Mesothelial cell of epicardium (in vitro differentiated cells): ENCODE results near the gene PRODH2. TPM values are rescaled to one million over a fixed set of nuclear protein-coding genes. Genes with fewer than 3 reads are reported as not detected.
"Not testable (repeated sequence)": the region's sequence is repeated elsewhere in the genome, so short reads cannot be mapped to it uniquely, and the experiment has no call there.

Source experiments
- DNase-seq, 2 experiments: peaks; one replicate each; pipeline ENCODE4 v3.0.0; 2021; ENCODE audit warnings: low spot score in 2 of 2; ENCODE audit not compliant: unreplicated experiment in 2 of 2
- H3K27ac Mint-ChIP-seq: 2 replicates; pipeline ENCODE4 v1.8.0; 2021; ENCODE audit warnings: mixed read lengths
- H3K27me3 Mint-ChIP-seq: 2 replicates; pipeline ENCODE4 v1.8.0; 2021; ENCODE audit warnings: low read depth, mixed read lengths
- H3K36me3 Mint-ChIP-seq: 2 replicates; pipeline ENCODE4 v1.8.0; 2021; ENCODE audit warnings: mixed read lengths
- H3K4me1 Mint-ChIP-seq: 2 replicates; pipeline ENCODE4 v1.8.0; 2021; ENCODE audit warnings: mixed read lengths
- H3K4me3 Mint-ChIP-seq: 2 replicates; pipeline ENCODE4 v1.8.0; 2021; ENCODE audit warnings: mild to moderate bottlenecking, moderate library complexity, mixed read lengths
- H3K9me3 Mint-ChIP-seq: 2 replicates; pipeline ENCODE4 v1.8.0; 2021; ENCODE audit warnings: mixed read lengths
- total RNA-seq: library from RNA; stranded (reverse); gene quantifications from 3 replicates; pipeline ENCODE4 v1.2.1, GENCODE V29; 2021
- TF ChIP-seq, protein P1 (sequence below): fragments of 200-600 bp; sonication (generic); IDR thresholded peaks from one replicate; pipeline ENCODE4 v1.5.0; 2021; ENCODE audit warnings: antibody characterized with exemption; ENCODE audit not compliant: unreplicated experiment

Gene PRODH2
- total RNA-seq, 1 donor from 2014 or later: not detected

DNA sequence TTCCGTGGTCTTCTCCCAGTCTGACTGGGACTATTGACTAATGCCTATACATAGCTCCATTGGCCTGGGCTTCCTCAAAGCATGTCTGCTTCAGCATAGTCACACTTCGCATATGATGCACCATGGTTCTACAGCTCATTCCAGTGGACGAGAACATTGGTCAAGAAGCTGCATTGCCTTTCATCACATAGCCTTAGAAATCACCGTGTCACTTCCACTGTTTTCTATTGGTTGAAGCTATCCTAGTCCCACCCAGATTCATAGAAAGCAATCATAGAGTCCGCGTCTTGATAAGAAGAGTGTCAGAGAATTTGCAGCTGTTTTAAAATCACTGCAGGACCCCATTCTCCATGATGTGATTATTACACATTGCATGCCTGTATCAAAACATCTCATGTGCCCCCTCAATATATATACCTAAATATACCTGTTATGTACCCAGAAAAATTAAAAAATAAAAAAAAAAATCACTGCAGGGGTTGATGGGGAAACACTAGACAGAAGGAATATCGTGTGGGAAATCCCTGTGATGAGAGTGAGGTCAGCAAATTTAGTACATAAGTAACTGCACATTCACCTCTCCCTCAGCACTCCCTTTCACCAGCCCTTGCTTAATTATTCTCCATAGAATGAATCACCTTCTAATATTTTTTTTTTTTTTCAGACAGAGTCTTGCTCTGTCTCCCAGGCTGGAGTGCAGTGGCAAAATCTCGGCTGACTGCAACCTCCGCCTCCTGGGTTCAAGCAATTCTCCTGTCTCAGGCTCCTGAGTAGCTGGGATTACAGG, 39.4 kb downstream of the PRODH2 start:
- TF ChIP-seq, protein P1, sequence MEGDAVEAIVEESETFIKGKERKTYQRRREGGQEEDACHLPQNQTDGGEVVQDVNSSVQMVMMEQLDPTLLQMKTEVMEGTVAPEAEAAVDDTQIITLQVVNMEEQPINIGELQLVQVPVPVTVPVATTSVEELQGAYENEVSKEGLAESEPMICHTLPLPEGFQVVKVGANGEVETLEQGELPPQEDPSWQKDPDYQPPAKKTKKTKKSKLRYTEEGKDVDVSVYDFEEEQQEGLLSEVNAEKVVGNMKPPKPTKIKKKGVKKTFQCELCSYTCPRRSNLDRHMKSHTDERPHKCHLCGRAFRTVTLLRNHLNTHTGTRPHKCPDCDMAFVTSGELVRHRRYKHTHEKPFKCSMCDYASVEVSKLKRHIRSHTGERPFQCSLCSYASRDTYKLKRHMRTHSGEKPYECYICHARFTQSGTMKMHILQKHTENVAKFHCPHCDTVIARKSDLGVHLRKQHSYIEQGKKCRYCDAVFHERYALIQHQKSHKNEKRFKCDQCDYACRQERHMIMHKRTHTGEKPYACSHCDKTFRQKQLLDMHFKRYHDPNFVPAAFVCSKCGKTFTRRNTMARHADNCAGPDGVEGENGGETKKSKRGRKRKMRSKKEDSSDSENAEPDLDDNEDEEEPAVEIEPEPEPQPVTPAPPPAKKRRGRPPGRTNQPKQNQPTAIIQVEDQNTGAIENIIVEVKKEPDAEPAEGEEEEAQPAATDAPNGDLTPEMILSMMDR: no peak
- peaks cover 19% of the 10 kb centered on the region for H3K4me1 Mint-ChIP-seq
- H3K4me3 Mint-ChIP-seq: no peak overlapping the region
- no peak for DNase-seq
- no peak overlapping the region for H3K27ac Mint-ChIP-seq
- H3K36me3 Mint-ChIP-seq: peaks cover 7% of the 10 kb centered on the region
- no peaks in the 10 kb centered on the region for H3K9me3 Mint-ChIP-seq
- H3K27me3 Mint-ChIP-seq: no peaks in the 10 kb centered on the region

DNA sequence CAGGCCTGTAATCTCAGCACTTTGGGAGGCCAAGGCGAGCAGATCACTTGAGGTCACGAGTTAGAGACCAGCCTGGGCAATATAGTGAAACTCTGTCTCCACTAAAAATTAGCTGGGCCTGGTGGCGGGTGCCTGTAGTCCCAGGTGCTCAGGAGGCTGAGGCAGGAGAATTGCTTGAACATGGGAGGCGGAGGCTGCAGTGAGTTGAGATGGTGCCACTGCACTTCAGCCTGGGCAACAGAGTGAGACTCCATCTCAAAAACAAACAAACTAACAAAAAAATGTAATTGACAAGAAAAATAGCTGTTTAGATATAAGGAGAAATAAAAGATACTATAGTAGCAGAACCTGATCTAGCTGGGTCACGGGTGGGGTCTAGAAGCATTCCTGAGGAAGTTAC, 40.3 kb downstream of the PRODH2 start:
- DNase-seq, H3K9me3 Mint-ChIP-seq, H3K36me3 Mint-ChIP-seq, H3K27ac Mint-ChIP-seq, H3K4me3 Mint-ChIP-seq, H3K27me3 Mint-ChIP-seq: not testable (repeated sequence)
- H3K4me1 Mint-ChIP-seq: peaks cover 20% of the 10 kb centered on the region

DNA sequence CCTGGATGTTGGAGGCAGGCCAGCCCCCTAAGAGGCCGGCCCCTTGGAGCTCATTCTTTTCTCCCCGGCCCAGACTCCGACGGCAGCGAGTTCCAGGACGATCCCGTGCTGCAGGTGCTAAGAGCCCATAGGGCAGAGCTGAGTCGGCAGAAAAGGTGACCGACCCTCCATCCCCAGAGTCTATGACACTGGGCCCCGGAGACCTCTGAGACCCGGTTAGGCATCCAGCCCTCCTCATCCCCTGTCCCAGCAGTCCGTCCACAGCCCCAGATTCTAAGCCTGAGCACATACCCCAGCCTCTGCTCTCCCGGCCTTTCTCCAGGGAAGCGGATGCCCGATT, 44.6 kb downstream of the PRODH2 start:
- H3K36me3 Mint-ChIP-seq: peaks cover 15% of the 10 kb centered on the region
- no peak for DNase-seq
- TF ChIP-seq, protein P1: no peak
- H3K27ac Mint-ChIP-seq: no peak overlapping the region
- H3K9me3 Mint-ChIP-seq: no peaks in the 10 kb centered on the region
- peaks cover 3% of the 10 kb centered on the region for H3K4me1 Mint-ChIP-seq
- H3K27me3 Mint-ChIP-seq: no peaks in the 10 kb centered on the region
- H3K4me3 Mint-ChIP-seq: no peak overlapping the region

DNA sequence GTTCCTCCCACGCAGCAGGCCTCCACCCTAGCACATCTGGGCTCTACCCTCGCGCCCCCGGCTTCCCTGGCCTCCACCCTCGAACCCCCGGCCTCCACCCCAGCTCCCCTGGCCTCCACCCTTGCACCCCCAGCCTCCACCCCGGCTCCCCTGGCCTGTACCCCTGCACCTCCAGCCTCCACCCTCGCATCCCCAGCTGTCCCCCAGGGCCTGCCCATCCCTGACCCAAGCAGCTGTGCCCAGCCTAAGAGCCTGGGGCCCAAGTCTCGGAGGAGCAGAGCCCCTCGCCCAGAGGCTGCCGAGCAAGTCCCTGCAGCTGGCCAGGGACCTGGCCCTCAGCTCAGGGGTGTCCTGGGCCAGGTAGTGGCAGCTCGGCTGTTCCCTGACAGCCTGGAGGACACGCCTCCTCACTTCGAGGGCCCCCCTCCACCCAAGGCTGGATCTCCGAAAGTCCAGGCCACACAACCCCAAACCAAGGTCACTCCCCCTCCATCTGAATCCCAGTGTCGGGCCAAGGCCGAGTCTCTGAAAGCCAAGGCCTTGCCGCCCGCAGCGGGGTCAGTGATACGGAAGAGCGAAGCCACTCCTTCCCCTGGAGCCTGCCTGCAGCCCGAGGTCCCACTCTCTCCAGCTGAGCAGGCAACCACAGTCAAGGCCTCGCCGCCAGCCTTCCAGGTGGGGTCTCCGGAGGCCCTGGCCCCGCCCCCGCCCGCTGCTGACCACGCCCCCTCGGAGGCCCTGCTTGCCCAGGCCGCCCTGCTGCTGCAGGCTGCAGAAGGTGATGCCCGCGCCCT, 45.2 kb downstream of the PRODH2 start:
- Mint-ChIP-seq H3K4me3 (no peak overlapping the region), H3K36me3 (peaks cover 15% of the 10 kb centered on the region), H3K4me1 (peaks cover 3% of the 10 kb centered on the region), H3K9me3 (no peaks in the 10 kb centered on the region), H3K27ac (no peak overlapping the region), H3K27me3 (no peaks in the 10 kb centered on the region)
- DNase-seq: no peak
- TF ChIP-seq, protein P1: no peak

DNA sequence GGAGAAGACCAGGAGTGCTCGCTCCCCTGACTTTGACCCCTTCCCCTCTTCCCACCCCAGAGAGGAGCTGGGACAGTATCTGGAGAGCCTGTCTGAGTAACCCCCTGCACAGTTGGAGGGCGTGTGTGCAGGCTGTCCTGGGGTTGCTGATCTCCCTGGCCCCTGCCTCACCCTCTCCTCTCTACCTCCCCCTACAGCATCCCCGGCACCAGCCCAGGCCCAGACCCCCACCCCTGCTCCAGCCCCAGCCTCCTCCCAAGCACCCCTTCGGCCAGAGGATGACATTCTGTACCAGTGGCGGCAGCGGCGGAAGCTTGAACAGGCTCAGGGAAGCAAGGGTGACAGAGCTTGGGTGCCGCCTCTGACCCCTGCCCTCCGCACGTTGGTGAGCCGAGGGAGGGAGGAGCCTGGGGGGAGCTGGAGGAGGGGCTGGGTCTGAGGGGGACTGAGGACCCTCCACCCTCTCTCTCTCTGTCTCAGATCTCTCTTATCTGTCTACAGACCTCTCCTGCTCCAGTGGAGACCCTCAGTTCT, 46.0 kb downstream of the PRODH2 start:
- DNase-seq: no peak
- H3K27me3 Mint-ChIP-seq: no peaks in the 10 kb centered on the region
- H3K4me1 Mint-ChIP-seq: peaks cover 3% of the 10 kb centered on the region
- H3K27ac Mint-ChIP-seq: no peak overlapping the region
- no peaks in the 10 kb centered on the region for H3K9me3 Mint-ChIP-seq
- TF ChIP-seq, protein P1: no peak
- peaks cover 15% of the 10 kb centered on the region for H3K36me3 Mint-ChIP-seq
- H3K4me3 Mint-ChIP-seq: no peak overlapping the region
